CD4-positive, alpha-beta T cell treated with Interleukin-4 for 1 hour (primary cell): ENCODE results near the gene NLGN4Y.

Experiments
- DNase-seq, 2 donors: peaks; one replicate each; pipeline ENCODE4 v3.0.0-alpha.2; 2020 to 2022

The NLGN4Y gene

DNA sequence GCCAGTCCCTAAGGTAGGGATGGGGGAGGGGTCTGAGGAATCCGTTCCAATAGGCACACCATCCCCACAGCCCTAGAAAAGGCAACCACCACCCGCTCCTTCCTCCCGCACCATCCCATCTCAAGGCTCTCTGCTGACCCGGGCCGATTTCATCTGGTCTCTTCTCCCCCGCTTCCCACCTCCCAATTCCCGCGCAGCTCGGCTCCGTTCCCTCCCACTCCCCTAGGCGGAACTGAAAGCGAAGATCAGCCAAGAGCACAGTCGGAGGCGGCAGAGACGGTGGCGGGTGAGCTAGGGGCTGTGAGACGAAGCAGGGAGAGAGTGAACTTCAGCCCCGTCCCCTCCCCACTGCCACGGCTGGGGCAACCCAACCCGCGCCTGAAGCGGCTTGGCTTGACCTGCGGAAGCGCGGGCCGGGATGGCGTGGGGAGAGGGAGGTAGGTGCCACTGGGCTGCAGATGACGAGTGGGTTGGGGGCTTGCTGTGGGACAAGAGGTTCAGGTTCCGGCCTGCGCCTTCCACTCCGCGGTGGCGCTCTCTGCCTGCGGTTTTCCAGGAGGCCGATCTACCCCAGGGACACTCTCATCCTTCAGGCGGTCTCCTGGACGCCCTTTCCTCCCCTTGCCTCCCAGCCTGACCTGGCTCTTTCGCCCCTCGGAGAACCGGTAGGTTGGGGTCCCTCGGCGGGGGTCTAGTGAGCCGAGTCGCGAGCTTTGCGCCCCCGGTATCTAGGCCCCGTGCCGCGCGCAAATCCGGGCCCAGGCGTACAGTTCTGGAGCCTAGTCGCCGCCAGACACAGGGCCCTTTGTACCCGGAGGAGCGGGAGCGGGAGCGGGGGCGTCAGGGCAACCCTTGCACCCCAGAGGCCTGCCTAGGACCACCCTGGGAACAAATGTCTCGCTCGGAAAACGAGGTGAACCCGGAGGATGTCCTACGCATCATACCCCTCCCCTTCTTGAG, at the start of gene NLGN4Y:
Gene NLGN4Y, plus strand, starts transcription at position 258 of the 960 bp plus-strand sequence. CDS start 97,591 bp downstream, outside the sequence.
- peak in 1 of 2 donors; percentile 9 for DNase-seq

DNA sequence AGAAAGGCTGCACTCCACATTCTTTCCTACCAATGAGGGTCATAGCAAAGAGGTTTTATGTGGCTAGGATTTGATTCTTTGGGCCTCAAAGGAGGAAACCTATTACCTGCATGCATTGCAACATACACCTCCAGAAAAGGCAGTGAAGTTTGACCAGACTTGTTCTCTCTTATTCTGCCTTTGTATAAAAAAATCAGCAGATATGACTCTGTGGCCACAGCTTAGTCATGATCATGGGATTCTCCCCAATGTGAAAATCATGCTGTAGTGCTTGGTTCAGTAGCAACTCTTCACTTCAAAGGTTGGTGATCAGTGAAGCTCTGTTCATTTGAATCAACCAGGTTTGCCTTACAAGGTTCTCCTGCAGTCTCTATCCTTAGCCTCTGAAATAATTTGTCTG, 38.4 kb upstream of the NLGN4Y start:
- DNase-seq, result no peak

DNA sequence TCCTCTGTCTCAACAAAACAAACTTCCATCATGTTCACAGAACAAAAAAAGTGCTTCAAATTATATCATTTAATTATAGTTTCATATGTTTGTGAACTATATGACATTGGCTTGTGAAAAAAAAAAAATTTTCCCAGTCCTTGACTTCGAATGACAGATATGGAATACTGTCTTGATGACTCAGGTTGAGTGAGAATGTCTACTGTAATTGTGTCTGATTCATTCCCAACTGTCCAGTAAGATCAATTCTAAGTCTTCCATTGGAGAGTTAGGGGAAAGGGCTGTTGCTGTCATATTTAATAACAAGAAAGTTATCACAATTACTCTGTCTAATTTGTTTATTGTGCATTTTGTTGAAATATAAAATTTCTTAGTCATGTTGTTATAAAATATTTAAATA, 34.1 kb upstream of the NLGN4Y start:
- DNase-seq, result no peak

DNA sequence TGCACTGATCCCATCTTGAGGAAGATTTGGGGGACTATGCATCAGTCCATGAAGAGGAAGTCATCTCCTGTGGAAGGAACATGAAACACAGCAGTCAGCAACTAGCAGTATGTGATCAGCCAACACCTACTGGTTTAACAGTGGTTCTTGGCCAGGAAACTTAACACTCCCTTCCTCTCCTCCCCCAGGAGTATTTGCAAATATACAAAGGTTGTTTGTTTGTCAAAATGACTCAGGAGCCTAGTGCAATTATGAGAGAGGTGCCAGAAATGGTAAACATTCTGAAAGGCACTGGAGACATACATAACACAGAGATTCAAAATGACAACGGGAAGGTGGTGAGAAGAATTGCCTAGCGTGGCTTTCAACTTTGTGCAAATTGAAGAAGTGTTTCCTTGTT, 26.3 kb upstream of the NLGN4Y start:
- no peak for DNase-seq

DNA sequence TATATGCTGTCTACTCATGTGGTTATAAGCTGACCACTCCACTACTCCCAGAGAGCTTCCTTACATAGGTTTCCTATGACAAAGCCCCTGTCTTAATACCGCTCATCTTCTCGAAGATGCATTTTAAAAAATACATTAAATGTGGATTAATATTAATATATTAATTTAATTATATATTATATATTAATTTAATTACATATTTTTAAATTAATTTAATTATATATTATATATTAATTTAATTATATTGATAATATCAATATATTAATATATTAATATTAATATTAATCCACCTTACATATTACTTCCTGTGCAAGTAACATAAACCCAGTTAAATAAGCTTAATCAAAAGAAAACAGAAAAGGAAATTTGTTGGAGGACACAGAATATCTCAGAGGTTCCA, 19.7 kb upstream of the NLGN4Y start:
- no peak for DNase-seq

DNA sequence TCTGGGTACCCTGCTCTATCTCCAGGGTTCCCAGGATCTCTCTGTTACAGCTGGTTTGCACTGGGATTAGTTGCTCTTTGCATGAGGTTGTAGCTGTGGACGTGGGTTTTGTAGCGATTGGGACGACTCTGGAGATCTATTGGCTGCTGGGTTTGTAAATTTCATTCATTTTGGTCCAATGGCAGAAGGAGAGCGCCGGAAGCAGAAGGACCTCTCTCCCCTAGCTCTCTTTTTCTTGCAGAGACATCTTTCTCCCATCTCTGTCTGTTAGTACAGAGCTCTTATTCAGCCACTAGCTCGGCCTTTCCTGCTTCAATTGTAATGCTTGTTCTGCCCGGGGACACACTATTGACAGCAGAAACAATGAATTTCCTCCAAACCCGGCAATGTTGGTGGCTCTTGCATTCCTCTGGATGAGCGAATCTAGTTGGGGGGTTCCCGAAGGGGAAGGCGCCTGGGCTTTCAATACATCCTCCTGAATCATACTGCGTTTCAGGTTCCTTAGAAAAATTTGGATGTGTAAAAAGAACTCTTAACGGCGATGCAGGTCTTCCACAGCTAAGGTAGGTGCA, 1.9 kb upstream of the NLGN4Y start:
- no peak for DNase-seq

DNA sequence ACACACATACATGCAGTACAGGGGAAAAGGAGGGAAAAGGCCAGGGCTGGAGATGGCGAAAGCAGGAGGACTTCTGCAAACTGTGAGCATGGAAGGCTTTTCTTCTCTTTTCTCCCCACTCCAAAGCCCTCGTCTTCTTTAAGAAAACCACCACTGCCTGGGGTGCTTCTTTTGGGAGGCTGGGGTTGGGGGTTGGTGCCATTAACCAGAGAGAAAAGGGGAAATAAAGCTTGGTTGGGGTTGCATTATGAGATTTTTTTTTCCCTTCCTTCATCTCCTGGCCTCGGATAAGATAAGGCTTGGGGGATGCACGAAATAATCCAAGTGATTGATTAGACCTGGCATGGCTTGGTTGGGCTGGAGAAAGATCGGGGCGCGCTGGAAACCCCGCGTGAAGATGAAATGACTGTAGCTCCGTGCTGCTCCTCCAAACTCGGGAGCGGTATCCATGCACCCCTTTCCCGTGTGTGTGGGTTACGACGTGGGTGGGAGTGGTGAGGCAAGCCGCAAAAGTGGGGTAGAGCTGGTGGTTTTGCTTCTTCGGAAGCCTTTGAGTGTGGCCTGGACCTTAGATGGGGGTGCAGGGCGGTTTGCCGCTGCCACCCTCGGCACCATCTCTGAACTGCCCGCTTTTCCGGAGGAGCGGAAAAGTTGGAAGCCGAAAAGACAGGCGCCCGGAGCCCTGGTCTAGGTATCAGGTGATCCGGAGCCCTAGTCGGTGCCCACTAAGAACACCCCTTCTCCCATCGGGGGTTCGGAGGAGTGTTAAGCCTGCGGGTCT, 648 bp upstream of the NLGN4Y start:
- DNase-seq, result no peak

DNA sequence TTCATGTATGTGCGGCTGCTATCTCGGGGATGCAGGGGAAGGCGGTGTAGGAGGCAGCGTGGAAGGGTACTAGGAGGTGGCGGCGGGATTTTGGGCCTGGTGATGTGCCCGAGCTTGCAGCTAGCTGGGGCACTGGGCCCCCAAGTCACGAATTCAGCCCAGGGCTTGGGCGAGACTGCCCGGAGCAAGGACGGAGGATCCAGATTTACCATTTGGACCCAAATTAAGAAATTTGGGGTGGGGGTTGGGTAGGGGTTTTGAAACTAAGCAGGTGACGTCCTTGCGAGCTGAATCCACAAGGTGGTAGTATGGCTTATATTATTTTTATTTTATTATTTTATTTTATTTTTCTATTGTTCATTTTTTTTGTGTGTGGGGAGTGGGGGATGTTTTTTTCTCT, 986 bp downstream of the NLGN4Y start:
- no peak for DNase-seq

DNA sequence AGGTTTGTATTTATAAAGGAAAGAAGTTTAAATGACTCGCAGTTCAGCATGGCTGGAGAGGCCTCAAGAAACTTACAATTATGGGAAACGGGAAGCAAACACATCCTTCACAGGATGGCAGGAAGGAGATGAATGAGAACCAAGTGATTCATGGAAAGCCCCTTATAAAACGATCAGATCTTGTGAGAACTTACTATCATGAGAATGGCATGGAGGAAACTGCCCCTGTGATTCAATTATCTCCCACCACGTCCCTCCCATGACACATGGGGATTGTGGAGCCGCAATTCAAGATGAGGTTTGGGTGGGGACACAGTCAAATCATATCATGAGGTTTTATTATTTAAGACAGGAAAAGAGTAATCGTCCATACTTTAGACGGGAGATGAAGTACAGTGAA, 4.0 kb downstream of the NLGN4Y start:
- DNase-seq, result no peak

DNA sequence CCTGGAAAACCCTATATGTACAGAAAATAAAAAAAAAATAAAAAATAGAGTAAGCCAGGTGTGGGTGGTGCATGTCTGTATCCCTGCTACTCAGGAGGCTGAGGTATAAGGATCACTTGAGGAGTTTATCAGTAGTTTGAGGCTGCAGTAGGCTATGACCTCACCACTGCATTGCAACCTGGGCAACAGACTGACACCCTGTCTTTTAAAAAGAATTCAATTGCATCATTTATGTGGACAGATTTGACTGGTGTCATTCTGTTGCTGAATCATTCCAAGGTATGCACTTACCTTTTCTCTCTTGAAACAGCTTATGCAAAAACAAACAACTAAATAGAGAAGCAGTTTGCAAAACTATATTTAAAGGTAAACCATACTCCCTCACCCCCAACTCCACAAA, 12.4 kb downstream of the NLGN4Y start:
- DNase-seq, result no peak

DNA sequence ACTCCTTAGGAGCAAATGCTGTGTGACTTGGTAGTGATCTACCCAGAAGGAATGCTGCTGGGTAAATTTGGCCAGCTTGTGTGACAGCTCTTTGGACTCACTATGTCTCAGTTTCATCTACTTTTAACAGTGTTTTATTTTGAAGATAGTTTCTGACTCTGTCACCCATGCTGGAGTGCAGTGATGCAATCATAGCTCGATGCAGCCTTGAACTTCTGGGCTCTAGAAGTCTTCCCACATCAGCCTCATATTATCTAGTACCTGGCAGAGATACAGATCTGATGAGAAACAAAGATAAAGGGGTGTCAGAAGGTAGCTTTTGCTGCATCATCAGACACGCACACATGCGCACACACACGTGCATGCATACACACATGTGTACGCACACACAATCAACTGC, 19.2 kb downstream of the NLGN4Y start:
- no peak for DNase-seq

DNA sequence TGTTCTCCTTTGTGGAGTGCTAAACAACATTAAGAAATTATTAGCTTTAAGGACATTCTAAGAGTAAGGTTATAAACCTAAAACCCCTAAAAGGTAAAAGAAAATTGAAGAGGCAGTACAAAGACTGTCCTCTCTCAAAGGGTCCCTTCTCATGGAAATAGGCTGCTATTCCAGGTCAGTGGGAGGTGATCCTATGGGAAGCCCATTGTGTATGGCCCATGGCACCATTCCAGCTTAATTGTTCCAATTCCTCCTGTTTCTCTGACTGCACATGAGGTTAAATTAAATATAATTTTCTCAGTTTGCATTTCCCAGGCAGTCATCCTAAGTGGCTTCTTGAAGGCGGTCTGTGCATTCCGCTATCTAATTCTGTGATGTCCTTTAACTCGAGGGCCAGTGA, 57.0 kb downstream of the NLGN4Y start:
- no peak for DNase-seq

DNA sequence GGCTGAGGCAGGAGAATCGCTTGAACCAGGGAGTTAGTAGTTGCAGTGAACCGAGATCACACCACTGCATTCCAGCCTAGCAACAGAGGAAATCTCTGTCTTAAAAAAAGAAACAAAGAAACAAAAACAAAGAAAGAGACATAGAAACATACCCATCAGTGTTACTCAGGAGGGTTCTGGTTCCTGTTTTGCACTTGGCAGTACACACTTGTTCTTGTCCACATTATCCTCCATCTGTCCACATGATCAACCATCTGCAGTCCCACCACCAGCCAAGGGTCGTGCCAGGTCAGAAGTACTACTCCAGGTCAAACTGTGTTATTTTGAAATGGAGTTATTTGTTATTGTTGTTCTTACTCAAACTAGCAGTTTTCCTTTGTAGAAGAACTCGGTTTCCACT, 62.4 kb downstream of the NLGN4Y start:
- no peak for DNase-seq

DNA sequence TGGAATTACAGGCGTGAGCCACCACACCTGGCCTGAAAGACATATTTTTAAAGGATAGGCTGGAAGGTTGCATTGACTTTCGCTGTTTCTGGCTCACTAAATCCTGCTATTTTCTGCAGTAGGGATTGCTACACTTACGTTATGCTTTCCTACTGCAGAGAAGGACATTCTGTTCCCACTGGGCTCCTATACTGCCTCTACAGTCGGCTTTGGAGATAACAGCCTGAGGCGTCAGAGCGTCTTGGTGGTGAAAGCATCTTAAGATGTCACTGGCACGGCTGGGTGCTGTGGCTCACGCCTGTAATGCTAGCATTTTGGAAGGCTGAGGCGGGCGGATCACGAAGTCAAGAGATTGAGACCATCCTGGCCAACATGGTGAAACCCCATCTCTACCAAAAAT, 77.0 kb downstream of the NLGN4Y start:
- no peak for DNase-seq

DNA sequence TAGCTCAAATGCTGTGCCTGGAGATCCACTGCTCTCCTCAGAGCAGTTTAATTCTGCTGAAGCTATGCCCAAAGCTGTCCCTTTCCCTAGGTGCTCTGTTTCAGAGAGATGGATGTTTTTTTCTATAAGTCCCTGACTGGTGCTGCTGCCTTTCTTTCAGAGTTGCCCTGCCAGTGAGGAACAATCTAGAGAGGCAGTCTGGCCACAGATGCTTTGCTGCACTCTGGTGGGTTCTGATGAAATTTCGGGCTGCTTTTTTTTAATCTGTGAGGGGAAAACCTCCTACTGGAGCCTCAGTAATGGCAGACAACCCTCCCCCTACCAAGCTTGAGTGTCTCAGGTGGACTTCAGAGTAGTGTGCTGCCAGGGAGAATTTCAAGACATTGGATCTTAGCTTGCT, 93.3 kb downstream of the NLGN4Y start:
- DNase-seq, result no peak

DNA sequence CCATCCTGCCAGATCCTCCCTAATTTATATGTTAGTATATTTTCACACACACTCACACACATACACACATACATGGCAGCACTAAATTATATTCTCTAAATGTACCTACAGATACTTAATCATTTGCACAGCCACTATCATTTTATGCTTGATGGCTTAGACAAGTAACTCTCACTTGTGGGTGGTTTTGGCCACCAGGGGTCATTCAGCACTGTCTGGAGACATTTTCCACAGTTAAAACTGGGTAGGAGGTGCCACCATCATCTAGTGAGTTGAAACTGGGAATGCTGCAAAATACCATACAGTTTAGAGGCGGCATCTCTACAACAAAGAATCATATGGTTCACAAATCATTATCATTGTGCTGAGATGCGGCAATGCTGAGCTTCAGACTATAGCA, 94.2 kb downstream of the NLGN4Y start:
- DNase-seq, result no peak

DNA sequence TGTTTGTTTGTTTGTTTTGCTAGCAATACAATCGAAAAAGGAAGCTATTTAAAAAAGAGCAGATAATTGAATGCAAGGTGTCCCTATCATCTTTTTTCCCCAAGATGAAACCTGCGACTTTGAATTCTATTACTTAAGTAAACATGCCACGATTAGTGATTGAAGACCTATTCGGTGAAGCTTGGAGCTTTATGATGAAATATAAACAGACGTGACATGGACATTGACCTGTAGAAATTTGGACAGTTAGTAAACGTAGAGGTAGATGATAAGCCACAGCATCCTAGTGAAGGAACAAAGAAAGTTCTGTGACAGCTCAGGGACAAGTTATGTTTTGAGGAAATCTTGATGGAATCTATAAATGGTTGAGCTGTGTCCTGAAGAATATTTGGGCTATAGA, 103.9 kb downstream of the NLGN4Y start:
- no peak for DNase-seq

DNA sequence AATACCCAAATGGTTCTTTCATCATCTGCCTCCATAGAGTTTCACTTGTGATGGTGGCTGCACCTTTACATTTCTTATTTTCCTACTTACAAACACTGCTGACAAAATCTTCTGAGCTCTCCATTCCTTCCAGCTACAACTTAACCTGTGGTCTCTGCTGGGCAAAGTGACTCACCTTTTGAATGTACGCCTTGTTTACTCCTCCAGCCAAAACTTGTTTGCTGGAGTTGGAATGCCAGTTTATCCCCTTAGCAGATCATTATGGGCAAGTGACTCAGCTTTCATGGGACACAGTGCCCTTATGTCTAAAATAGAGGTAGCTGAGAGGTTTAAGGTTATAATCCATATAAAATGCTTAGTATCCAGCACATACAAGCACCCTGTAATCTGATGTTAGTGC, 107.3 kb downstream of the NLGN4Y start:
- no peak for DNase-seq

DNA sequence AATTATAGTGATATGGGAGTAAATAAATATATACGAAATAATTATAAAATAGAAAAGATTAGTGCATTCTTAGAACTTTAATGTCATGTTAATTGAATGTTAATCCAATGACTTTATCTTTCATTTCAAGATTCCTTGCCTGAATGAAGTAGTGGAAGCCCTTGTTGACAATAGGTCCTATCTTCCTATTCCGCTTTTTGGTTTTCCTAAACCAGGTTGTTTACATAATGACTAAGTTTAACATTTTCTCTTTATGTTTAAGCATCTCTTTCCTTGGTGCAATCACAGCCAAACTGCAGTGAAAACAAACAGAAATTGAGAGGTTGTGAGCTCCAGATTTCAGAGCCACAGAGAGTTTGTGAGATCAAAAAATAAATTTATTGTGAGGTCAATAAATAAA, 109.4 kb downstream of the NLGN4Y start:
- no peak for DNase-seq

DNA sequence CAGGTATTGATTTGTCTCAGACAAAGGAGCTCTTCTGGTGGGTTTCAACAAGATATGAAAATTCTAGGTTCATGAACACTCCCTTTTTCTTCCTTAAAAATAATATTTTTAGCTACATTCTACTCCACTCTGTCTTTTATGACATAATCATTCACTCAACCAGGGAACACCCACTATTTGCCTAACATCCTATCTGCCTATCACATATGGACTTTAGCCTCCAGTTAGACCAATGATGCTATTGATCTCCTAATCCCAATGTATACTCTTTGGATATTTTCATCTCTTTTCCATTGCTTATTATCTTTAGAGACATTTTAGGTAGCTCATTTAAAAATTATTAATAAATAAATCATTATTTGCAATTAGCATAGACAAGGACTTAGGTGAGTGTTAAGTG, 110.6 kb downstream of the NLGN4Y start:
- DNase-seq, result no peak

DNA sequence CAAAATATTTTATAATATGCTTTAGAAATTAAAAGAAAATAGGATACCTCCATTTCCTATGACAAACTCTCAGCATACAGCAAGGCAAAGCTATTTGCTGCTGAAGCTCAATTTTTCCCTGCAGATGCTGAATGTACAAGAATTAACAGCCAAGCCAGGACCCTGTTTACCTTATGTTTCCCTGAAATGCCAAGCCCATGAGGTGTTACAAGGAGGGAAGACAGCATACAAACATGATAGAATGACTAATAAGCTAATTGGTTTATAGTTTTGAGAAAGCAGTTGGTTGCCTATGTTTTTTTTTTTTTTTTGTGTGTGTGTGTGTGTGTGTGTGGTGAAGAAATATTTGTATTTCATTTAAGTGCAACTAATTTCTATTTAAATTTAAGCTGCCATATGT, 113.2 kb downstream of the NLGN4Y start:
- DNase-seq, result no peak

DNA sequence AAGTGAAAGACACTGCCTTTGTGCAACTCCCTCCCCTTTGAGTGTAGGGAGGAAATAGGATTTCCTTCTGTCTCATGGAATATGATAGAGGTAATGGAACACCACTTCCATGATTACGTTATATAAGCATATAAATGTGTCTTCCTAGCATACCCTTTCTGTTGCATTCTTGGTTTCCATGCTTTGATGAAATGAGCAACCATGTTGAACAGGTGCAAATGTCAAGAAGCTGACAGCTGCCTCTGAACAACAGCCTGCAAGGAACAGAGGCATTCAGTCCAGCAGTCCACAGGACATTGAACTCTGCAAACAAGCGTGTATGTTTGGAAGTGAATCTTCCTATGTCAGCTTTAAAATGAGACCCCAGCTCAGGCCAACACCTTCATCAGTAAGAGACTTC, 117.5 kb downstream of the NLGN4Y start:
- DNase-seq, result no peak

DNA sequence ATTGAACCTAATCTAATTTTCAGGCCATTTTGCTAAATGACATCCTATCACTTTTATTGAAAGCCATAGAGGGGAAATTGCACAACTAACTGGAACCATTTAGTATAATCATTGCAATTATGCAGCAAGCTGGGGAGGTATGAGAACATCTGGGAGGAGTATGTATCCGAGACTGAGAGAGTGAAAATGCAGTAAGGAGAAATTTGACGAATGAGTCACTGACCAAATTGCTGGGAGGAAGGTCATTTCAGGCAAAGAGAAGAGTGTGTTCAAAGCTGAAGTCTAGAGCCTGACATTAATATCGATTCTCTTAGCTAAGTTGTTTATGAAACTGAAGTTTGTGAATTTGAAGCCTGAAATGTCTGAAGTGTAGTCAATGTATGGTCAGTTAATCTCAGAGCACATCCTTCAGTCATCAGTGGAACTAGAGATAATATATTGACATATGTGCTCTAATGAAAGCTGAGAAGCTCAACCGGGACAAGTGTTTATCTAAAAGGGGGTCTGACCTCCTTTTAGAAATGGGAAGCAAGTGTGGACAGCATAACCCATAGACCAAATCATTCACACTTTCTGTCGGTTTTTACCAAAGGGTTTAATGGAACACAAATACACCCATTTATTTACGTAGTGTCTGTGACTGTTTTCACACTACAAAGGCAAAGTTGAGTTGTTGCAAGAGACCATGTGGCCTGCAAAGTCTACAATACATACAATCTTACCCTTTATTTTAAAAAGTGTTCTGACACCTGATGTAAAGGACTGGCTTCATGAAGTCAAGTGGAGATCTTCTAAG, 120.0 kb downstream of the NLGN4Y start:
- DNase-seq, result no peak
